Naive thymus-derived CD8-positive, alpha-beta T cell (primary cell): ENCODE measurements around the gene ETV3. TPM values are rescaled to one million over a fixed set of nuclear protein-coding genes. Genes with fewer than 3 reads are reported as not detected.
"Not testable (repeated sequence)": the region's sequence is repeated elsewhere in the genome, so short reads cannot be mapped to it uniquely, and the experiment has no call there.

Source experiments
- ATAC-seq, 2 donors: fragments of 150-1000 bp; cut with Tn5 transposase in 1 of 2; sonication (Bioruptor Pico), chemical (Tn5 transposase) in 1 of 2; 1 replicate in 1 of 2; 2 replicates in 1 of 2; pipeline ENCODE4 v1.10.0; 2021; ENCODE audit warnings: mild to moderate bottlenecking in 2 of 2, moderate library complexity in 2 of 2
- POLR2A ChIA-PET: fragments of 350-600 bp; sonication (Branson Sonifier 250); formaldehyde crosslinking; loops from one replicate; lab custom pipeline; 2021; ENCODE audit warnings: antibody characterized with exemption; lab: Charles Lee
- DNase-seq, 10 donors: peaks; one replicate each; pipeline versions ENCODE4 v3.0.0 to v3.0.0-alpha.2; 2020 to 2022
- H3K27ac Mint-ChIP-seq, 10 donors: one replicate each; pipeline ENCODE4 v1.8.0; 2020 to 2022; ENCODE audit warnings: mild to moderate bottlenecking in 10 of 10, mixed read lengths in 10 of 10, moderate library complexity in 4 of 10, inconsistent platforms in 1 of 10
- H3K27me3 Mint-ChIP-seq, 5 donors: one replicate each; pipeline ENCODE4 v1.8.0; 2021 to 2022; ENCODE audit warnings: mixed read lengths in 5 of 5
- H3K36me3 Mint-ChIP-seq, 3 donors: one replicate each; pipeline ENCODE4 v1.8.0; 2020 to 2022; ENCODE audit warnings: mixed read lengths in 3 of 3, mild to moderate bottlenecking in 2 of 3, inconsistent platforms in 1 of 3
- H3K4me1 Mint-ChIP-seq, 4 donors: one replicate each; pipeline ENCODE4 v1.8.0; 2021 to 2022; ENCODE audit warnings: mixed read lengths in 4 of 4
- H3K4me3 Mint-ChIP-seq, 10 donors: one replicate each; pipeline ENCODE4 v1.8.0; 2020 to 2022; ENCODE audit warnings: mild to moderate bottlenecking in 10 of 10, mixed read lengths in 10 of 10, moderate library complexity in 6 of 10, inconsistent platforms in 1 of 10
- H3K9me3 Mint-ChIP-seq, 9 donors: one replicate each; pipeline ENCODE4 v1.8.0; 2020 to 2022; ENCODE audit warnings: mixed read lengths in 9 of 9, mild to moderate bottlenecking in 3 of 9, inconsistent platforms in 1 of 9, moderate library complexity in 1 of 9
- polyA plus RNA-seq, 3 donors: library from polyadenylated mRNA; unstranded; fragments of 300-500 nt; fragmentation: Illumina TruSeq; gene quantifications; one replicate each; pipeline ENCODE4 v1.2.3, GENCODE V29; 2021
- total RNA-seq, 8 experiments: library from RNA in 2 of 8; stranded (reverse) in 2 of 8; gene quantifications; one replicate each; pipeline ENCODE4 v1.2.3 and lab custom pipeline; 2021 to 2026

Gene ETV3
- total and polyA plus RNA-seq, 5 experiments from 2014 or later: 3.5 to 29.8 (median 16.4) TPM

GRCh38 chr1:157105988-157106812 is 32.0 kb downstream of the ETV3 start:
- DNase-seq: peak in 1 of 10 donors; percentile 13
- H3K9me3 Mint-ChIP-seq: no peaks in the 10 kb centered on the region
- no peak overlapping the region for H3K4me3 Mint-ChIP-seq
- no peak for ATAC-seq
- H3K27ac Mint-ChIP-seq: peak overlapping the region in 3 of 10 donors; percentile 45 to 64 (median 50)
- H3K27me3 Mint-ChIP-seq: peaks cover 9 to 42% (median 34%) of the 10 kb centered on the region in 5 donors
- peaks cover 0 to 7% (median 2%) of the 10 kb centered on the region in 4 donors for H3K4me1 Mint-ChIP-seq
- no peaks in the 10 kb centered on the region for H3K36me3 Mint-ChIP-seq
- POLR2A ChIA-PET: no interaction called here

GRCh38 chr1:157105298-157105987 is 32.8 kb downstream of the ETV3 start:
- H3K4me1 Mint-ChIP-seq: peaks cover 0 to 7% (median 2%) of the 10 kb centered on the region in 4 donors
- H3K27ac Mint-ChIP-seq: peak overlapping the region in 2 of 10 donors; percentile 45 to 50
- no peaks in the 10 kb centered on the region for H3K36me3 Mint-ChIP-seq
- ATAC-seq (no peak), DNase-seq (no peak)
- H3K27me3 Mint-ChIP-seq: peaks cover 9 to 42% (median 32%) of the 10 kb centered on the region in 5 donors
- H3K4me3 Mint-ChIP-seq: no peak overlapping the region
- no peaks in the 10 kb centered on the region for H3K9me3 Mint-ChIP-seq
- POLR2A ChIA-PET: no interaction called here

- peaks cover 0 to 7% (median 2%) of the 10 kb centered on the region in 4 donors for H3K4me1 Mint-ChIP-seq
- no peak overlapping the region for H3K27ac Mint-ChIP-seq
- H3K9me3 Mint-ChIP-seq: no peaks in the 10 kb centered on the region
- peaks cover 9 to 39% (median 32%) of the 10 kb centered on the region in 5 donors for H3K27me3 Mint-ChIP-seq
- POLR2A ChIA-PET: no interaction called here
- no peak overlapping the region for H3K4me3 Mint-ChIP-seq
- H3K36me3 Mint-ChIP-seq: no peaks in the 10 kb centered on the region
- DNase-seq: no peak
- ATAC-seq: no peak
Measured at GRCh38 chr1:157104598-157105293, 33.4 kb downstream of the ETV3 start.

- POLR2A ChIA-PET: interaction anchor here (0.6 kb wide), 1 partner anchor 24 kb away, joined by 3 read pairs; no protein-coding TSS in a partner anchor
- H3K9me3 Mint-ChIP-seq: no peaks in the 10 kb centered on the region
- H3K36me3 Mint-ChIP-seq: no peaks in the 10 kb centered on the region
- ATAC-seq (no peak), DNase-seq (no peak)
- no peak overlapping the region for H3K4me3 Mint-ChIP-seq
- peaks cover 6 to 30% (median 23%) of the 10 kb centered on the region in 5 donors for H3K27me3 Mint-ChIP-seq
- H3K4me1 Mint-ChIP-seq: peaks cover 0 to 10% (median 2%) of the 10 kb centered on the region in 4 donors
- H3K27ac Mint-ChIP-seq: no peak overlapping the region
Measured at GRCh38 chr1:157103268-157103667, 34.9 kb downstream of the ETV3 start.

GRCh38 chr1:157101149-157101548 is 37.0 kb downstream of the ETV3 start:
- H3K27me3 Mint-ChIP-seq: peaks cover 3 to 9% (median 6%) of the 10 kb centered on the region in 5 donors
- no peak overlapping the region for H3K27ac Mint-ChIP-seq

GRCh38 chr1:157099633-157100009 is 38.6 kb downstream of the ETV3 start, which contains the start of gene ETV3L:
Gene ETV3L, minus strand, starts transcription at chr1:157099808. Its CDS starts 285 bp downstream, at chr1:157099523.
- Mint-ChIP-seq H3K4me1 (peaks cover 0 to 3% (median under 1%) of the 10 kb centered on the region in 4 donors), H3K9me3 (no peaks in the 10 kb centered on the region), H3K4me3 (no peak within 1 kb of the TSS), H3K27ac (peak within 1 kb of the TSS in 1 of 10 donors; percentile 64), H3K36me3 (no peaks in the 10 kb centered on the region), H3K27me3 (peaks cover 0 to 5% (median 0%) of the 10 kb centered on the region in 5 donors)
- POLR2A ChIA-PET: no interaction called here
- ATAC-seq (no peak), DNase-seq (no peak)

More at GRCh38 chr1:157101149-157101548, 37.0 kb downstream of the ETV3 start:
- no peak overlapping the region for H3K4me3 Mint-ChIP-seq
- POLR2A ChIA-PET: no interaction called here
- H3K4me1 Mint-ChIP-seq: peaks cover 0 to 7% (median 2%) of the 10 kb centered on the region in 4 donors
- DNase-seq: no peak
- no peaks in the 10 kb centered on the region for H3K9me3 Mint-ChIP-seq
- no peaks in the 10 kb centered on the region for H3K36me3 Mint-ChIP-seq
- ATAC-seq: no peak

GRCh38 chr1:157098987-157099632 is 39.1 kb downstream of the ETV3 start:
- ATAC-seq, H3K9me3 Mint-ChIP-seq, DNase-seq, H3K27me3 Mint-ChIP-seq, POLR2A ChIA-PET, H3K4me3 Mint-ChIP-seq, H3K4me1 Mint-ChIP-seq, H3K36me3 Mint-ChIP-seq: not testable (repeated sequence)
- peak overlapping the region in 1 of 10 donors; percentile 64 for H3K27ac Mint-ChIP-seq

GRCh38 chr1:157098519-157098918 is 39.7 kb downstream of the ETV3 start:
- POLR2A ChIA-PET: interaction anchor here (0.7 kb wide), 1 partner anchor 10 kb away, joined by 3 read pairs; no protein-coding TSS in a partner anchor
- peaks cover 0 to 3% (median 0%) of the 10 kb centered on the region in 4 donors for H3K4me1 Mint-ChIP-seq
- no peak overlapping the region for H3K4me3 Mint-ChIP-seq
- no peak overlapping the region for H3K27ac Mint-ChIP-seq
- H3K9me3 Mint-ChIP-seq: no peaks in the 10 kb centered on the region
- H3K27me3 Mint-ChIP-seq: peaks cover 0 to 2% (median 0%) of the 10 kb centered on the region in 5 donors
- no peak for ATAC-seq
- no peaks in the 10 kb centered on the region for H3K36me3 Mint-ChIP-seq
- no peak for DNase-seq

- ATAC-seq (no peak), DNase-seq (no peak)
- Mint-ChIP-seq H3K4me1 (peaks cover 0 to 3% (median 0%) of the 10 kb centered on the region in 4 donors), H3K36me3 (no peaks in the 10 kb centered on the region), H3K9me3 (no peaks in the 10 kb centered on the region), H3K4me3 (no peak overlapping the region), H3K27me3 (no peaks in the 10 kb centered on the region), H3K27ac (no peak overlapping the region)
- POLR2A ChIA-PET: interaction anchor here (0.7 kb wide), 1 partner anchor 9 kb away, joined by 3 read pairs; no protein-coding TSS in a partner anchor
Measured at GRCh38 chr1:157097692-157098091, 40.5 kb downstream of the ETV3 start.

GRCh38 chr1:157096881-157097280 is 41.3 kb downstream of the ETV3 start:
- Mint-ChIP-seq H3K9me3 (no peaks in the 10 kb centered on the region), H3K27me3 (no peaks in the 10 kb centered on the region), H3K4me3 (no peak overlapping the region), H3K4me1 (peaks cover 0 to 3% (median 0%) of the 10 kb centered on the region in 4 donors), H3K27ac (peak overlapping the region in 1 of 10 donors; percentile 64), H3K36me3 (no peaks in the 10 kb centered on the region)
- DNase-seq: no peak
- ATAC-seq: no peak
- POLR2A ChIA-PET: no interaction called here

- Mint-ChIP-seq H3K27ac (no peak overlapping the region), H3K9me3 (no peaks in the 10 kb centered on the region), H3K36me3 (no peaks in the 10 kb centered on the region), H3K4me3 (no peak overlapping the region), H3K27me3 (no peaks in the 10 kb centered on the region), H3K4me1 (peaks cover 0 to 3% (median 0%) of the 10 kb centered on the region in 4 donors)
- POLR2A ChIA-PET: no interaction called here
- no peak for ATAC-seq
- no peak for DNase-seq
Measured at GRCh38 chr1:157095551-157095950, 42.6 kb downstream of the ETV3 start.

GRCh38 chr1:157095091-157095490 is 43.1 kb downstream of the ETV3 start:
- Mint-ChIP-seq H3K27me3 (peaks cover under 1 to 4% (median under 1%) of the 10 kb centered on the region in 5 donors), H3K4me3 (no peak overlapping the region), H3K9me3 (no peaks in the 10 kb centered on the region), H3K36me3 (no peaks in the 10 kb centered on the region), H3K27ac (no peak overlapping the region), H3K4me1 (peaks cover 0 to 3% (median 2%) of the 10 kb centered on the region in 4 donors)
- POLR2A ChIA-PET: no interaction called here
- no peak for DNase-seq
- no peak for ATAC-seq
